A549 (cell line): ENCODE measurements around the gene ZNF184. TPM values are rescaled to one million over a fixed set of nuclear protein-coding genes. Genes with fewer than 3 reads are reported as not detected.

ENCODE experiments used
- ATAC-seq, 2 experiments: fragments of 200-7000 bp in 1 of 2; fragments of >200 bp in 1 of 2; cut with Nextera tagmentation in 1 of 2; cut with Tn5 transposase in 1 of 2; 3 replicates each; pipeline versions ENCODE4 v1.8.0 to v1.9.1; 2018 to 2020; ENCODE audit warnings: mild to moderate bottlenecking in 1 of 2, moderate library complexity in 1 of 2
- CTCF ChIA-PET: fragments of 300-600 bp; sonication (Branson Sonifier 250); formaldehyde crosslinking; extraction: SDS; loops from one replicate; lab custom pipeline; 2021; ENCODE audit warnings: antibody characterized with exemption, inconsistent platforms; lab: Yijun Ruan, JAX
- POLR2A ChIA-PET: fragments of 350-600 bp; formaldehyde crosslinking; extraction: SDS; loops from one replicate; lab custom pipeline; 2021; ENCODE audit warnings: antibody characterized with exemption, inconsistent platforms; lab: Yijun Ruan, JAX
- DNase-seq, 2 experiments: peaks; one replicate each; pipeline versions ENCODE4 v3.0.0 to v3.0.0-alpha.2; 2011 to 2016; ENCODE audit warnings: low read depth in 1 of 2, low spot score in 1 of 2
- FAIRE-seq: peaks from 2 replicates; lab custom pipeline; 2011; peaks lifted over from hg19 to GRCh38; lab: Jason Lieb, UNC
- H3K27ac ChIP-seq, 2 experiments: fragments of >200 bp; sonication (Bioruptor Twin); formaldehyde crosslinking; 3 replicates each; pipeline ENCODE4 v1.5.1; 2016 to 2017
- H3K4me1 ChIP-seq: fragments of >200 bp; sonication (Bioruptor Twin); formaldehyde crosslinking; 3 replicates; pipeline ENCODE4 v1.6.1; 2016
- H3K4me2 ChIP-seq: fragments of >200 bp; sonication (Bioruptor Twin); formaldehyde crosslinking; 3 replicates; pipeline ENCODE4 v1.6.1; 2016
- H3K4me3 ChIP-seq: fragments of >200 bp; sonication (Bioruptor Twin); formaldehyde crosslinking; 3 replicates; pipeline ENCODE4 v1.5.1; 2016
- H3K9me3 ChIP-seq: fragments of >200 bp; sonication (Bioruptor Twin); formaldehyde crosslinking; 3 replicates; pipeline ENCODE4 v1.6.1; 2016
- CBX8 ChIP-seq: fragments of 200-600 bp; sonication (generic); IDR thresholded peaks from 2 replicates; pipeline ENCODE4 v1.6.1; 2016
- ESRRA ChIP-seq: fragments of 150-350 bp; IDR thresholded peaks from 2 replicates; pipeline ENCODE4 v1.6.1; 2014; ENCODE audit warnings: mild to moderate bottlenecking, low read length, borderline replicate concordance
- FOSB ChIP-seq: fragments of 250-450 bp; sonication (Bioruptor Pico); IDR thresholded peaks from 2 replicates; pipeline ENCODE4 v1.5.0; 2020; ENCODE audit warnings: mild to moderate bottlenecking, moderate library complexity
- FOSL2 ChIP-seq, 2 experiments: fragments of 450-650 bp in 1 of 2; fragments of >200 bp in 1 of 2; sonication (Bioruptor Twin) in 1 of 2; formaldehyde crosslinking; IDR thresholded peaks; 2 replicates each; pipeline versions ENCODE4 v1.5.0 to v1.6.1; 2016 to 2020; ENCODE audit warnings: mild to moderate bottlenecking in 1 of 2, moderate library complexity in 1 of 2
- FOXS1 ChIP-seq: fragments of 250-450 bp; sonication (Bioruptor Pico); IDR thresholded peaks from 2 replicates; pipeline ENCODE4 v1.5.0; 2020; ENCODE audit warnings: mild to moderate bottlenecking, moderate library complexity
- HEYL ChIP-seq: fragments of 250-450 bp; sonication (Bioruptor Pico); IDR thresholded peaks from 2 replicates; pipeline ENCODE4 v1.8.0; 2021; ENCODE audit warnings: mild to moderate bottlenecking, moderate library complexity
- HOXA7 ChIP-seq: fragments of 250-450 bp; sonication (Bioruptor Pico); IDR thresholded peaks from 2 replicates; pipeline ENCODE4 v1.5.0; 2020; ENCODE audit warnings: mild to moderate bottlenecking, moderate library complexity
- HOXB13 ChIP-seq: fragments of 250-450 bp; sonication (Bioruptor Pico); IDR thresholded peaks from 2 replicates; pipeline ENCODE4 v1.5.0; 2020; ENCODE audit warnings: low read depth, mild to moderate bottlenecking, moderate library complexity
- JUNB ChIP-seq: fragments of >200 bp; sonication (Bioruptor Twin); formaldehyde crosslinking; IDR thresholded peaks from 2 replicates; pipeline ENCODE4 v1.6.1; 2016
- KDM1A ChIP-seq: fragments of 200-600 bp; sonication (generic); IDR thresholded peaks from 2 replicates; pipeline ENCODE4 v1.6.1; 2016; ENCODE audit warnings: low read depth, mild to moderate bottlenecking
- MAFK ChIP-seq: fragments of 450-650 bp; IDR thresholded peaks from 2 replicates; pipeline ENCODE4 v1.6.1; 2014; ENCODE audit not compliant: partially characterized antibody
- NR3C1 ChIP-seq: fragments of >200 bp; sonication (Bioruptor Twin); formaldehyde crosslinking; IDR thresholded peaks from 3 replicates; pipeline ENCODE4 v1.6.1; 2017
- POLR2AphosphoS2 ChIP-seq: conservative IDR thresholded peaks from 2 replicates; pipeline ENCODE4 v1.6.1; 2012; ENCODE audit warnings: low read length, improper control_type of control experiment, inconsistent platforms
- RAD21 ChIP-seq, 2 experiments: fragments of >200 bp in 1 of 2; sonication (Bioruptor Twin) in 1 of 2; formaldehyde crosslinking in 1 of 2; IDR thresholded peaks in 1 of 2; conservative IDR thresholded peaks in 1 of 2; 2 replicates in 1 of 2; 3 replicates in 1 of 2; pipeline ENCODE4 v1.6.1; 2012 to 2018; ENCODE audit warnings: inconsistent platforms in 1 of 2
- RCOR1 ChIP-seq: fragments of 150-350 bp; IDR thresholded peaks from 2 replicates; pipeline ENCODE4 v1.6.1; 2014; ENCODE audit warnings: antibody characterized with exemption, low read length, low read depth
- ZSCAN20 ChIP-seq: fragments of 250-450 bp; sonication (Bioruptor Pico); IDR thresholded peaks from 2 replicates; pipeline ENCODE4 v1.8.0; 2022; ENCODE audit warnings: mild to moderate bottlenecking, moderate library complexity
- WGBS: methylation state at CpG from one replicate; pipeline ENCODE4 v1.1.6; 2017; ENCODE audit errors: missing lambda C conversion rate; 5-methylcytosine and 5-hydroxymethylcytosine counted together
- polyA plus RNA-seq, 4 experiments: library from polyadenylated mRNA; depleted of rRNA in 3 of 4; stranded (reverse); fragments of >200 nt; fragmentation: RNase III in 1 of 4; extraction: RNeasy Plus Mini Kit Qiagen cat#74134 plus additional on column Dnase treatment in 1 of 4; gene quantifications; 2 replicates in 3 of 4; 3 replicates in 1 of 4; pipeline ENCODE4 v1.2.3, GENCODE V29; 2011 to 2017
- TF ChIP-seq, protein P1 (sequence below): fragments of 450-650 bp; IDR thresholded peaks from 2 replicates; pipeline ENCODE4 v1.6.1; 2014; ENCODE audit warnings: antibody characterized with exemption
- TF ChIP-seq, protein P2 (sequence below): IDR thresholded peaks from 2 replicates; pipeline ENCODE4 v1.6.1; 2012
- TF ChIP-seq, protein P3 (sequence below): fragments of 250-450 bp; sonication (Bioruptor Pico); IDR thresholded peaks from 2 replicates; pipeline ENCODE4 v1.5.0; 2021; ENCODE audit warnings: mild to moderate bottlenecking, moderate library complexity, borderline replicate concordance
- TF ChIP-seq, protein P4 (sequence below): fragments of 150-350 bp; IDR thresholded peaks from 2 replicates; pipeline ENCODE4 v1.6.1; 2014; ENCODE audit warnings: low read depth, mild to moderate bottlenecking, low read length
- TF ChIP-seq, protein P5 (sequence below): IDR thresholded peaks from 2 replicates; pipeline ENCODE4 v1.6.1; 2012

Gene ZNF184
- polyA plus RNA-seq, 2 of the 4 experiments (the other 2 are of a cell fraction), result 2.5 to 4.9 TPM

DNA sequence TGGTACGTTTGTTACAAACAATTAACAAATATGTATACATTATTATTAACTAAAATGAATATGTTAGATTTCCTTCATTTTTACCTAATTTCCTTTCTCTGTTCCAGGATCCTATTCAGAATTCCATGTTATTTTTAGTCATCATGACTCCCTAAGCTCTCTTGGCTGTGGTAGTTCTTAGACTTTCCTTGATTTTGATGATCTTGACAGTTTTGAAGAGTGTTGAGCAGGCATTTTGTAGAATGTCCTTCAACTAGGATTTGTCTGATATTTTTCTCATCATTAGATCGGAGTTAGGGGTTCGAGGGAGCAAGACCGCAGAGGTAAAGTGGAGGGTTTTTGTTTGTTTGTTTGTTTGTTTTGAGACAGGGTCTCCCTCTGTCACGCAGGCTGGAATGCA, 44.3 kb upstream of the ZNF184 start:
- ATAC-seq (no peak), DNase-seq (no peak), FAIRE-seq (no peak)
- H3K9me3 ChIP-seq, result no peaks in the 10 kb centered on the region
- no peak overlapping the region for H3K27ac ChIP-seq
- no peaks in the 10 kb centered on the region for H3K4me1 ChIP-seq
- 68% methylated on average over 5 of the region's 5 CpGs for WGBS
- no peak overlapping the region for H3K4me3 ChIP-seq
- ChIA-PET CTCF (interaction anchor here (2.6 kb wide), 1 partner anchor 8 kb away, joined by 13 read pairs; no protein-coding TSS in a partner anchor), POLR2A (no interaction called here)
- H3K4me2 ChIP-seq, result no peak overlapping the region
- TF ChIP-seq MAFK (peak; percentile 22), POLR2AphosphoS2 (no peak)

DNA sequence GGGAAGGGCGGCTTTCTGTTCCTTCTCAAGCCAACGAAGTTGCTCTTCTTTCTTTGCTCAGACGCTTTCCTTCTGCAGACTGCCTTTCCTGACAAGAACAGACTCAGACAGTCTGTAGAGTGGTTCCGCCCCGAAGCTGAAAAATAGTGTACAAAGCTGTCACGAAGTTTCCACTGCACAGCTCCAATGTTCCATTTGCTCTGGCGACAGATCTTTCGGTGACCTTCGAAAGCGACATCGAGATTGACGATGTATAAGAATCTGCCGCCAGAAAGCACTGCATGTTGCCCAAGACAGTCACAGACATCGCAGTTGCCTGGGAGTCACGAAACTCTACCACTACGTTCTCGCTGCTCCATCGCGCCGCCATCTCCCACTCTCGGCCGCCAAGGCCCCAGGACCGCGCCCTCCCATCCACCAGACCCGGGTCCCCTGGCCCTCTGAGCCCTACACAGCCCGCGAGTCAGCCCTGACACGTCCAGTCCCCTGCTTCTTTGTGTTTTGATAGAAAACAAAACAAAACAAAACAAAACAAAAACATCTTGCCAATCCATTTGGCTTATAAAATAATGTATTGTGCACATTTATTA, 42.1 kb upstream of the ZNF184 start:
- FAIRE-seq, result no peak
- WGBS, result 65% methylated on average over 28 of the region's 28 CpGs

DNA sequence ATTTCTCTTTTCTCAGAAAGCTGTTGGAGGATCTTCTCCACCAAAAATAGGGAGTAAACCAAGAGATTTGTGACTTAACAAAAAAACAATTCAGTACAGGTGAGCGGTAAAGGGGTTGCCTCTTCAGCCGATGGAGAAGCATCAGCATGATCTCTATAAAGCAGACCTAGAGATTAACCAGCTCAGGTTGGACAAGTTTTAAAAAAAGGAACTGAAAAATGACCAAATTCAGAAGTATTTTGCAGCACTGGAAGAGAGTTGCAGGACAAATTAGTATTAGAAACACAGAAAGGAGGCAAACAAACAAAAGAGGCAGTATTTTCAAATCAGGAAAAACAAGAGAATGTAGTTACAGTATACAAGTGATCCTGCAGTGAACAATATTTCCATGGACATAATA, 39.6 kb upstream of the ZNF184 start:
- 72% methylated on average over 2 of the region's 2 CpGs for WGBS
- Histone ChIP-seq H3K4me1 (no peaks in the 10 kb centered on the region), H3K4me2 (no peak overlapping the region), H3K4me3 (no peak overlapping the region), H3K27ac (no peak overlapping the region), H3K9me3 (no peaks in the 10 kb centered on the region)
- DNase-seq (no peak), ATAC-seq (no peak), FAIRE-seq (no peak)
- no peak for TF ChIP-seq ZSCAN20 (CRISPR knock-in tag)
- TF ChIP-seq HEYL (CRISPR knock-in tag), result no peak
- TF ChIP-seq, protein P1, sequence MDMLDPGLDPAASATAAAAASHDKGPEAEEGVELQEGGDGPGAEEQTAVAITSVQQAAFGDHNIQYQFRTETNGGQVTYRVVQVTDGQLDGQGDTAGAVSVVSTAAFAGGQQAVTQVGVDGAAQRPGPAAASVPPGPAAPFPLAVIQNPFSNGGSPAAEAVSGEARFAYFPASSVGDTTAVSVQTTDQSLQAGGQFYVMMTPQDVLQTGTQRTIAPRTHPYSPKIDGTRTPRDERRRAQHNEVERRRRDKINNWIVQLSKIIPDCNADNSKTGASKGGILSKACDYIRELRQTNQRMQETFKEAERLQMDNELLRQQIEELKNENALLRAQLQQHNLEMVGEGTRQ, result no peak
- no peak for TF ChIP-seq FOSB (CRISPR knock-in tag)
- no peak for TF ChIP-seq KDM1A
- TF ChIP-seq NR3C1, result no peak
- TF ChIP-seq ESRRA, result no peak
- TF ChIP-seq, protein P2, sequence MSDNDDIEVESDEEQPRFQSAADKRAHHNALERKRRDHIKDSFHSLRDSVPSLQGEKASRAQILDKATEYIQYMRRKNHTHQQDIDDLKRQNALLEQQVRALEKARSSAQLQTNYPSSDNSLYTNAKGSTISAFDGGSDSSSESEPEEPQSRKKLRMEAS, result no peak
- no peak for TF ChIP-seq HOXB13 (CRISPR knock-in tag)
- TF ChIP-seq, protein P3, sequence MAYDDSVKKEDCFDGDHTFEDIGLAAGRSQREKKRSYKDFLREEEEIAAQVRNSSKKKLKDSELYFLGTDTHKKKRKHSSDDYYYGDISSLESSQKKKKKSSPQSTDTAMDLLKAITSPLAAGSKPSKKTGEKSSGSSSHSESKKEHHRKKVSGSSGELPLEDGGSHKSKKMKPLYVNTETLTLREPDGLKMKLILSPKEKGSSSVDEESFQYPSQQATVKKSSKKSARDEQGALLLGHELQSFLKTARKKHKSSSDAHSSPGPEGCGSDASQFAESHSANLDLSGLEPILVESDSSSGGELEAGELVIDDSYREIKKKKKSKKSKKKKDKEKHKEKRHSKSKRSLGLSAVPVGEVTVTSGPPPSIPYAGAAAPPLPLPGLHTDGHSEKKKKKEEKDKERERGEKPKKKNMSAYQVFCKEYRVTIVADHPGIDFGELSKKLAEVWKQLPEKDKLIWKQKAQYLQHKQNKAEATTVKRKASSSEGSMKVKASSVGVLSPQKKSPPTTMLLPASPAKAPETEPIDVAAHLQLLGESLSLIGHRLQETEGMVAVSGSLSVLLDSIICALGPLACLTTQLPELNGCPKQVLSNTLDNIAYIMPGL, result no peak
- no peak for TF ChIP-seq RCOR1
- TF ChIP-seq FOSL2 (IDR thresholded peaks at IDR 0.05), result no peak
- no peak for TF ChIP-seq FOSL2 (CRISPR knock-in tag; IDR thresholded peaks at IDR 0.05)
- TF ChIP-seq FOXS1 (CRISPR knock-in tag), result no peak
- no peak for TF ChIP-seq RAD21 (conservative IDR thresholded peaks at IDR 0.05 in 1 of 2, IDR thresholded peaks at IDR 0.05 in 1 of 2)
- TF ChIP-seq, protein P4, sequence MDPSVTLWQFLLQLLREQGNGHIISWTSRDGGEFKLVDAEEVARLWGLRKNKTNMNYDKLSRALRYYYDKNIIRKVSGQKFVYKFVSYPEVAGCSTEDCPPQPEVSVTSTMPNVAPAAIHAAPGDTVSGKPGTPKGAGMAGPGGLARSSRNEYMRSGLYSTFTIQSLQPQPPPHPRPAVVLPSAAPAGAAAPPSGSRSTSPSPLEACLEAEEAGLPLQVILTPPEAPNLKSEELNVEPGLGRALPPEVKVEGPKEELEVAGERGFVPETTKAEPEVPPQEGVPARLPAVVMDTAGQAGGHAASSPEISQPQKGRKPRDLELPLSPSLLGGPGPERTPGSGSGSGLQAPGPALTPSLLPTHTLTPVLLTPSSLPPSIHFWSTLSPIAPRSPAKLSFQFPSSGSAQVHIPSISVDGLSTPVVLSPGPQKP, result no peak
- no peak for TF ChIP-seq JUNB
- no peak for TF ChIP-seq CBX8
- TF ChIP-seq HOXA7, result no peak
- ChIA-PET CTCF (no interaction called here), POLR2A (no interaction called here)

More for the DNA sequence above, 42.1 kb upstream of the ZNF184 start:
- no peak overlapping the region for H3K4me3 ChIP-seq
- ChIA-PET POLR2A (no interaction called here), CTCF (interaction anchor here (1.4 kb wide), 1 partner anchor 30 kb away, joined by 4 read pairs; no protein-coding TSS in a partner anchor)
- H3K4me1 ChIP-seq, result no peaks in the 10 kb centered on the region
- TF ChIP-seq, protein P5, sequence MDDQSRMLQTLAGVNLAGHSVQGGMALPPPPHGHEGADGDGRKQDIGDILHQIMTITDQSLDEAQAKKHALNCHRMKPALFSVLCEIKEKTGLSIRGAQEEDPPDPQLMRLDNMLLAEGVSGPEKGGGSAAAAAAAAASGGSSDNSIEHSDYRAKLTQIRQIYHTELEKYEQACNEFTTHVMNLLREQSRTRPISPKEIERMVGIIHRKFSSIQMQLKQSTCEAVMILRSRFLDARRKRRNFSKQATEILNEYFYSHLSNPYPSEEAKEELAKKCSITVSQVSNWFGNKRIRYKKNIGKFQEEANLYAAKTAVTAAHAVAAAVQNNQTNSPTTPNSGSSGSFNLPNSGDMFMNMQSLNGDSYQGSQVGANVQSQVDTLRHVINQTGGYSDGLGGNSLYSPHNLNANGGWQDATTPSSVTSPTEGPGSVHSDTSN, result no peak
- TF ChIP-seq, protein P3, result no peak
- no peak for TF ChIP-seq KDM1A
- ATAC-seq, result no peak
- no peak overlapping the region for H3K27ac ChIP-seq
- DNase-seq, result no peak
- no peak overlapping the region for H3K4me2 ChIP-seq
- no peaks in the 10 kb centered on the region for H3K9me3 ChIP-seq
